ENCODE results near the gene NFIA.

Gene NFIA

GRCh38 chr1:61132645-61133334, 50.4 kb downstream of the NFIA start:
- no peak for DNase-seq

GRCh38 chr1:61133335-61134019, 51.1 kb downstream of the NFIA start:
- no peak for DNase-seq

- no peak for DNase-seq
Observed at GRCh38 chr1:61135291-61135690, 52.9 kb downstream of the NFIA start.

- no peak for DNase-seq
Observed at GRCh38 chr1:61138305-61138704, 55.9 kb downstream of the NFIA start.

- DNase-seq: peak; percentile 91
Observed at GRCh38 chr1:61138921-61139774, 56.8 kb downstream of the NFIA start.

- no peak for DNase-seq
Observed at GRCh38 chr1:61139775-61140549, 57.6 kb downstream of the NFIA start.

- peak; percentile 78 for DNase-seq
Observed at GRCh38 chr1:61140778-61141177, 58.4 kb downstream of the NFIA start.

- DNase-seq: peak; percentile 42
Observed at GRCh38 chr1:61141288-61142042, 59.1 kb downstream of the NFIA start.

- no peak for DNase-seq
Observed at GRCh38 chr1:61142043-61142440, 59.7 kb downstream of the NFIA start.

GRCh38 chr1:61142726-61143500, 60.6 kb downstream of the NFIA start:
- DNase-seq: no peak

GRCh38 chr1:61143821-61144424, 61.6 kb downstream of the NFIA start:
- no peak for DNase-seq

- DNase-seq: no peak
Observed at GRCh38 chr1:61149010-61149860, 66.9 kb downstream of the NFIA start.

GRCh38 chr1:61151565-61151964, 69.2 kb downstream of the NFIA start:
- no peak for DNase-seq

- no peak for DNase-seq
Observed at GRCh38 chr1:61152066-61152465, 69.7 kb downstream of the NFIA start.

- no peak for DNase-seq
Observed at GRCh38 chr1:61152469-61153105, 70.2 kb downstream of the NFIA start.

- DNase-seq: no peak
Observed at GRCh38 chr1:61156576-61157467, 74.5 kb downstream of the NFIA start.

GRCh38 chr1:61157468-61157987, 75.2 kb downstream of the NFIA start:
- peak; percentile 95 for DNase-seq

GRCh38 chr1:61158591-61158990, 76.2 kb downstream of the NFIA start:
- no peak for DNase-seq
